Rectal smooth muscle tissue (tissue), 1 donor: Measurements from ENCODE around the gene C3.
A peak's percentile ranks its signal among the peaks of the same experiment; 100 is the strongest.

Source experiments
- H3K27ac ChIP-seq: one replicate; pipeline ENCODE4 v1.7.0; 2013; ENCODE audit warnings: low read depth, low read length, inconsistent platforms
- H3K27me3 ChIP-seq: one replicate; pipeline ENCODE4 v1.7.0; 2013; ENCODE audit warnings: low read length; ENCODE audit not compliant: control insufficient read depth, insufficient read depth
- H3K36me3 ChIP-seq: one replicate; pipeline ENCODE4 v1.7.0; 2013; ENCODE audit warnings: low read length; ENCODE audit not compliant: control insufficient read depth, insufficient read depth
- H3K4me1 ChIP-seq: one replicate; pipeline ENCODE4 v1.7.0; 2013; ENCODE audit warnings: low read length; ENCODE audit not compliant: control insufficient read depth, insufficient read depth
- H3K4me3 ChIP-seq: one replicate; pipeline ENCODE4 v1.7.0; 2013; ENCODE audit warnings: low read length
- H3K9ac ChIP-seq: one replicate; pipeline ENCODE4 v1.7.0; 2013; ENCODE audit warnings: low read length

C3 gene

GRCh38 chr19:6740589-6741343 is 20.3 kb upstream of the C3 start:
- Histone ChIP-seq H3K36me3 (peaks cover 2% of the 10 kb centered on the region), H3K27ac (peak overlapping the region; percentile 84), H3K27me3 (no peaks in the 10 kb centered on the region), H3K4me1 (peaks cover 42% of the 10 kb centered on the region), H3K4me3 (peak overlapping the region; percentile 73), H3K9ac (peak overlapping the region; percentile 85)

DNA sequence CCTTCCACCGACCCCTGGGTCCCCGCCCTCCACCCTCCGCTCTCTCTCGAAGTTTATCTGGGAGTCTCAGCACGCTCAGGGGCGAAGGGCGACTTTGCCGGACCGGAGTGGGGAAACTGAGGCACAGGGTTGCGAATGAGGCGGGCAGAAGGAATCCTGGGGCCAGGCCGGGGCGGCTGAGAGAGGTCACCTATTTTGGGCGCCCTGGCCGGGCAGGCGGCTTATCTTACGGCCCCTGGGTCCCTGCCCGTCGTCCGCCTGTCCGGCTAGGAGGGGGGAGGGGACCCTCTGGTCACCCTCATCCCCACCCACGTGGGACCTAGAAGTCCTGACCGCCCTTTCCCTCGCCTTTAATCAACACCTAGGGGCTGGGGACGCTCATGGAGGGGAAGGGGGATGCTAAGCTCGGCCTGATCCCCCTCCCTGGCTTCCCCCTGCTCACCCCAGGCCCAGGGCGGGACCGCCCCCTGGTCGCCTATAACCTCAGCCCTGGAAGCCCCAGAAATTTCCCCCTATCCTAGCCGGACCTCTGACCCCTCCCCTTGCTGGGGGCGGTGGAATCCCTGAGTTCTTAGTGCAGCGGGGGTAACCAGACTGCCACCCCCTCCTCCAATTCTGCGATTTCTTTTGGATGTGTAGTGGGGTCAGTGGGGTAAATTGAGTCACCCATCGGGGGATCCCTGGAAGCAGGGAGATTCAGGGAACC is 19.6 kb upstream of the C3 start:
- Histone ChIP-seq H3K36me3 (peaks cover 2% of the 10 kb centered on the region), H3K27ac (peak overlapping the region; percentile 84), H3K4me3 (peak overlapping the region; percentile 73), H3K9ac (peak overlapping the region; percentile 85), H3K27me3 (no peaks in the 10 kb centered on the region), H3K4me1 (peaks cover 42% of the 10 kb centered on the region)

- peaks cover 2% of the 10 kb centered on the region for H3K36me3 ChIP-seq
- peak within 1 kb of the TSS; percentile 84 for H3K27ac ChIP-seq
- peaks cover 38% of the 10 kb centered on the region for H3K4me1 ChIP-seq
- no peaks in the 10 kb centered on the region for H3K27me3 ChIP-seq
- H3K4me3 ChIP-seq, result peak within 1 kb of the TSS; percentile 73
- H3K9ac ChIP-seq, result peak within 1 kb of the TSS; percentile 85
Measured at GRCh38 chr19:6739390-6739882, 19.0 kb upstream of the C3 start, which contains the start of gene TRIP10. TRIP10 (plus strand) TSS chr19:6739680; CDS start chr19:6739762, 82 bp downstream.

DNA sequence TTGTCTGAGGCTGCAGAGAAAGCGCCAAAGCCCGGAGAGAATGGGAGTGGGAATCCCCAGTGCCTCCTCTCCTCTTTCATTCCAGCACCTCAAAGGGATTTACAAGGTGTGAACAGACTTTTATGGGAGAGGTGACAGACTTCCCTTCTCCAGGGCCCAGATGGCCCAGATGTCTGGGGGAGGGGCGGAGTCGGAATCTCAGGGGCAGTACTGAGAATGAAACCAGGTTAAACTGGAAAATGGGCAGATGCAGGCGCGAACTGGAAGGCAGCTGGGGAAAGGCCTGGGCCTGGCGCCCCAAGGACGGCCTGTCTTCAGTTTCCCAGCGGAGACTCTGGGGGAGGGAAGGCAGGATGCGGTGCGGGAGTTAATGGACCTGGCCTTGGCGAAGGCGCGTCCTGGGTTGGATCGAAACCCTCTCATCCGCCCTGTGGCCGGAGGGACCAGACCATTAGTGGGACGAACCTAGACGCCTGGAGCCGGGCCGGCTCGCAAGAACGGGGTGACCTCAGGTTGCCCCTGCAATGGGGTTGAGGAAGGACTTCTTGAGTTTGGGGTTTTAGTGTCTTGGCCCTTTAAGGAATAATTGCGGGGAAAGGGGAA is 18.4 kb upstream of the C3 start:
- peak overlapping the region; percentile 57 for H3K9ac ChIP-seq
- H3K27ac ChIP-seq, result peak overlapping the region; percentile 82
- peaks cover 33% of the 10 kb centered on the region for H3K4me1 ChIP-seq
- H3K36me3 ChIP-seq, result peaks cover 2% of the 10 kb centered on the region
- H3K27me3 ChIP-seq, result no peaks in the 10 kb centered on the region
- H3K4me3 ChIP-seq, result peak overlapping the region; percentile 64

DNA sequence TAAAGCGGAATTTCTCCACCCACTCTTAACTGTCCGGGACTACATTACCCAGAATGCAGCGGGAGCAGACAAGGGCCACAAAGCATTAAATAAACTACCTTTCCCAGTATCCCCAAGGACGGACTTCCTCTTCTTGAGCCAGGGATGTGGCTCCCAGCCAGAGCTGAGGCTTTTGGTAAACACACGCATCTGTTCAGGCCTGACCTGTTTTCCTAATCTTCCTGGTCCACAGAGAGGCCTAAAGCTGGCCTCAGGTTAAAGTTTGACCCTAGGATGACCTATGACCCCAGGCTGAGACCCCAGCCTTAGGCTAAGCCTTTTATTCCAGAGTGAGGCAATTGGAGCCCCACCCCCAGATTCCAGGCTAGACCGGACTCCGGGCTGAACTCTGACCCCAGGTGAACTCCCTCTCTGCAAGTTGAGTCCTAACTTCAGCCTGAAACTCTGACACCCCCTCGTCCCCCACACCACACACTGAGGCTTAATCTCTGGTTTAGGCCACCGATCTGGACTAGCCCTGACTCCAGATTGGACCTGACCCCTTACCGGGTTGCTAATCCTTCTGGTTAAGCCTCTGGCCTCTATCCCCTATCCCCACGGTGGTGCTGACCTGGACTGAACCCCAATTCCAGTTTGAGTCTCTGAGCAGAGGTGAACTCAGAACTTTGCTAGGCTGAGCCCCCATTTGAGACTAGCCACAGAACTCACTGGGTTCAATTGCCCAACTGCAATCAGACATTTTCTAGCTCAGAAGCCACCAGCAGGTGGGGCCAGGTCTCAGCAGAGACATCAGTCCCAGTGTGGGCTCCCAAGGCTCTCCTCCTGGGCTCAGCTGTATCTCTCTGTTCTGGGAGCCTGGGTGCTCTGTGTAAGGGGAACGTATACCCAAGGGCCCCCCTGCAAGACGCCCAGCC is 17.7 kb upstream of the C3 start:
- H3K9ac ChIP-seq, result peak overlapping the region; percentile 18
- peak overlapping the region; percentile 64 for H3K4me3 ChIP-seq

DNA sequence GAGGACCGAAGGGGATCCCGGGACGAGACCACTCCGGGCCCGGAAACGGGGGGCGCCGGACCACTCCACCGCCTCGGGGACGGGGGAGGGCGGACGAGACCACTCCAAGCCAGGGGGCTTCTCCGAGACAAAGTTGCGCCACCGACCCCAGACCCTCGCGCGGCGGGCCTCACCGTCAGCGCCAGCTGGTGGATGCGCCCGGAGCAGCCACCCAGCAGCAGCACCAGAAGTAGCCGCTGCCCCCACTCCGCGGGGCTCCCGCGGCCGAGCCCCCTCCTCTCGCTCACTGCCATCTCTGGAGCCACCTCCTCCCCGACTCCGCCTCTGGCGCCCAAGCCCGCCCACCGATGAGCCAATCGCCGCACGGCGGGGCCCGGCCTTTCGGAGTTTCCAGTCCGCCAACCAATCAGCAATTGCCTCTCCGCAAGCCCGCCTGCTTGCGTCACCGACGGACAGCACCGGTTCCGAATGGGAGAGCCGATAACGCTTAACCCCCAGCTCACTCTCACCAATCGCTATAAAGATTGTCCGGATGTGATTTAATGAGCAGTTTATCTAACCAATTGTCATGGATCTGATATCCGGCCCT is 16.9 kb upstream of the C3 start, which contains the start of gene GPR108:
Gene GPR108, minus strand, starts transcription at position 297 of the 589 bp plus-strand sequence. Its CDS starts 4 bp downstream, at position 293.
- Histone ChIP-seq H3K27me3 (no peaks in the 10 kb centered on the region), H3K27ac (peak within 1 kb of the TSS; percentile 99), H3K4me3 (peak within 1 kb of the TSS; percentile 74), H3K36me3 (peaks cover 4% of the 10 kb centered on the region), H3K9ac (peak within 1 kb of the TSS; percentile 81), H3K4me1 (peaks cover 32% of the 10 kb centered on the region)

More for the DNA sequence above, 17.7 kb upstream of the C3 start:
- Histone ChIP-seq H3K4me1 (peaks cover 32% of the 10 kb centered on the region), H3K36me3 (peaks cover 2% of the 10 kb centered on the region), H3K27ac (peak overlapping the region; percentile 82), H3K27me3 (no peaks in the 10 kb centered on the region)

- Histone ChIP-seq H3K4me1 (peaks cover 32% of the 10 kb centered on the region), H3K27ac (peak overlapping the region; percentile 99), H3K36me3 (peaks cover 4% of the 10 kb centered on the region), H3K9ac (peak overlapping the region; percentile 56), H3K27me3 (no peaks in the 10 kb centered on the region), H3K4me3 (peak overlapping the region; percentile 74)
Measured at GRCh38 chr19:6736917-6737283, 16.4 kb upstream of the C3 start.

GRCh38 chr19:6736169-6736916 is 15.9 kb upstream of the C3 start:
- peaks cover 4% of the 10 kb centered on the region for H3K36me3 ChIP-seq
- peak overlapping the region; percentile 99 for H3K27ac ChIP-seq
- H3K4me1 ChIP-seq, result peaks cover 32% of the 10 kb centered on the region
- H3K4me3 ChIP-seq, result peak overlapping the region; percentile 74
- no peaks in the 10 kb centered on the region for H3K27me3 ChIP-seq
- peak overlapping the region; percentile 81 for H3K9ac ChIP-seq

DNA sequence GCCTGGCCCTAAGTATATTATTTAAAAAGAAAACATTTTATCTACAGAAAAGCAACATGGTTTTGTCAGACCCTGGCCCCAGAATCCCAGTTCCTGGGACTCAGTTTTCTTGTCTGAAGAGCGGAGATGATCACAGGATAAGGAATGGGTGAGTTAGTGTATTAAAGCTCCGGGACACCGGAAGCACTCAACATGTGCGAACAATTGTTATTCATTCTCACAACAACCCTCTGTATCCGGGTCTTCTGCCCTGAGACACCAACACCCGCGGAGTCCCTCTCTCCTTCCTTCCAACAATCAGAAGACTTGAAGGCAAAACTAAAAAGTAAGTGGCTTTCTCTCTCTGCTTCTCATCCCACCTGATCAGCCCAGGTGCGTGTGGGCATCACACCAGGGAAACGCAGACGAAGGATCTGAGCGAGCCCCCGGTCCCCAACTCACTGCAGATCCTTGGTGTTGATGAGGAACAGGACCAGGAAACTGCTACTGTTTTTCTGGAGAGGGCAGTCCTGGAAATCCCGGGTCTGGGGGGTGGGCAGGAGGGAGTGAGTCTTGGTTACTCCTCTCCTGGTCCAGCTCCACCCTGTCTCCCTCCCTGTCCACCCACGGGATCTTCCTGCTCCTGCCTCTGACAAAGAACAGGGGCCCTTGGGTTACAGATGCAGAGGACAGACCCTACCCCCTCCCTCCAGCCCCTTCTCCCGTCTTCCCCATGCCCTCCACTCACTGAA is 14.9 kb upstream of the C3 start:
- H3K27me3 ChIP-seq, result no peaks in the 10 kb centered on the region
- peak overlapping the region; percentile 99 for H3K27ac ChIP-seq
- H3K4me1 ChIP-seq, result peaks cover 27% of the 10 kb centered on the region
- peaks cover 4% of the 10 kb centered on the region for H3K36me3 ChIP-seq
- no peak overlapping the region for H3K9ac ChIP-seq
- no peak overlapping the region for H3K4me3 ChIP-seq

DNA sequence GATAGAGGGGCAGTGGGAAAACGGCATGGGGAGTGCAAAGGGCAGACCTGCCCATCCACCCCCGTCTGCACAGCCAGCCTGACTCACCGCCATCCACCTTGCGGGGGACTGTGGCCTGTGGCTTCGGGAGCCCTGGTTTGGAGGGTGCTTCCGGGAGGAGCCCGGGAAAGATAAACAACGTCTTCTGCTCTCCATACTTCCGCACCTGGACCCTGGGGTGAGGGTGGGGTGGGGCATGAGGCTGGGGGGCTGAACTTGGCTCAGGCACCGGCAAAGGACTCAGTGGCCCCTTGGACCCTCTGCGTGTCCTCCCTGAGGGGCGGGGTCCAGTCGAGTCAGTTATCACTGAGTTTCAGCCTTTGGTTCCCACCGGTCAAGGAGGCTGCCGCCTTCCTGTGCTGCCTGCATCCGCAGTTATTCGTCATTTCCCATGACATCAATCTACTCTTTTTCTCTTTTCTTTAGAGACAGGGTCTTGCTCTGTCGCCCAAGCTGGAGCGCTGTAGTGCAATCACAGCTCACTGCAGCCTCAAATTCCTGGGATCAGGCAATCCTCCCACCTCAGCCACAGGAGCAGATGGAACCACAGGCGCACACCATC is 13.7 kb upstream of the C3 start:
- H3K4me3 ChIP-seq, result no peak overlapping the region
- H3K9ac ChIP-seq, result no peak overlapping the region
- H3K4me1 ChIP-seq, result peaks cover 27% of the 10 kb centered on the region
- H3K27me3 ChIP-seq, result no peaks in the 10 kb centered on the region
- peaks cover 4% of the 10 kb centered on the region for H3K36me3 ChIP-seq
- H3K27ac ChIP-seq, result no peak overlapping the region
